K562 treated with DMSO at 1 percent for 48 hours (cell line): Measurements from ENCODE around the gene RBFA. TPM values are rescaled to one million over a fixed set of nuclear protein-coding genes. Genes with fewer than 3 reads are reported as not detected.

Experiments used
- total RNA-seq: library from RNA; unstranded; fragments of 300-600 nt; gene quantifications from 2 replicates; pipeline ENCODE4 v1.2.3, GENCODE V29; 2022; ENCODE audit warnings: low replicate concordance; ENCODE audit errors: extremely low read depth

Gene RBFA
- total RNA-seq: not detected in 2 replicates

GRCh38 chr18:80034068-80034851 is at the start of gene RBFA:
Gene RBFA (plus strand): TSS chr18:80034434. CDS start chr18:80034496, 62 bp downstream.

GRCh38 chr18:79988451-79989194 is 45.6 kb upstream of the RBFA start, which contains the start of gene TXNL4A:
Gene TXNL4A (minus strand): TSS chr18:79988563. CDS start chr18:79988392, 171 bp downstream.

Other genes with a start within 250 kb of the RBFA start
- gene KCNG2, start 236.5 kb upstream of the RBFA start, total RNA-seq: not detected in 2 replicates
- not detected in 2 replicates for gene SLC66A2, start 82.8 kb upstream of the RBFA start, total RNA-seq
- gene HSBP1L1, start 69.8 kb upstream of the RBFA start, total RNA-seq: not detected in 2 replicates
- gene TXNL4A, start 45.9 kb upstream of the RBFA start, total RNA-seq: not detected in 2 replicates
- not detected in 2 replicates for gene ADNP2, start 74.8 kb downstream of the RBFA start, total RNA-seq
- gene PARD6G, start 213.1 kb downstream of the RBFA start, total RNA-seq: not detected in 2 replicates